CD14-positive monocyte (primary cell): ENCODE data around the gene VTN. TPM values are rescaled to one million over a fixed set of nuclear protein-coding genes. Genes with fewer than 3 reads are reported as not detected.

ENCODE experiments used
- DNase-seq, 3 donors: peaks; one replicate each; pipeline ENCODE4 v3.0.0-alpha.2; 2011 to 2022
- H2AFZ ChIP-seq: 2 replicates; pipeline ENCODE4 v1.6.0; 2012; ENCODE audit warnings: mild to moderate bottlenecking, low read depth, low read length, inconsistent platforms; ENCODE audit not compliant: insufficient read depth, poor library complexity, severe bottlenecking
- H3K27ac ChIP-seq, 2 donors: 1 replicate in 1 of 2; 2 replicates in 1 of 2; pipeline ENCODE4 v1.5.1; 2012 to 2013; ENCODE audit warnings: low read length in 2 of 2, control low read depth in 1 of 2, inconsistent platforms in 1 of 2, low read depth in 1 of 2, mild to moderate bottlenecking in 1 of 2
- H3K27me3 ChIP-seq, 2 donors: one replicate each; pipeline versions ENCODE4 v1.6.0 to v1.6.1; 2011 to 2013; ENCODE audit warnings: low read length in 2 of 2; ENCODE audit not compliant: control insufficient read depth in 2 of 2, insufficient read depth in 2 of 2
- H3K36me3 ChIP-seq, 2 donors: replicated peaks in 1 of 2; 1 replicate in 1 of 2; 2 replicates in 1 of 2; pipeline versions ENCODE4 v1.5.1 to v1.6.1; 2012 to 2013; ENCODE audit warnings: low read length in 2 of 2, control low read depth in 1 of 2, inconsistent platforms in 1 of 2, mild to moderate bottlenecking in 1 of 2; ENCODE audit not compliant: insufficient read depth in 2 of 2, control insufficient read depth in 1 of 2
- H3K4me1 ChIP-seq, 2 donors: 1 replicate in 1 of 2; 2 replicates in 1 of 2; pipeline versions ENCODE4 v1.5.1 to v1.6.1; 2012 to 2013; ENCODE audit warnings: low read length in 2 of 2, control low read depth in 1 of 2, inconsistent platforms in 1 of 2, mild to moderate bottlenecking in 1 of 2, moderate library complexity in 1 of 2; ENCODE audit not compliant: insufficient read depth in 2 of 2, control insufficient read depth in 1 of 2
- H3K4me2 ChIP-seq: replicated peaks from 2 replicates; pipeline ENCODE3; 2012; ENCODE audit warnings: low read length, moderate library complexity, mild to moderate bottlenecking; ENCODE audit not compliant: poor library complexity, severe bottlenecking; ENCODE audit errors: extremely low read depth
- H3K4me3 ChIP-seq, 3 experiments: fragments of 200-600 bp in 1 of 3; sonication (generic) in 1 of 3; replicated peaks in 1 of 3; 1 replicate in 2 of 3; 2 replicates in 1 of 3; pipeline ENCODE4 v1.5.1; 2011 to 2013; ENCODE audit warnings: low read length in 3 of 3, mild to moderate bottlenecking in 3 of 3, control low read depth in 2 of 3, low read depth in 2 of 3, inconsistent platforms in 1 of 3, moderate library complexity in 1 of 3
- H3K79me2 ChIP-seq: 2 replicates; pipeline ENCODE4 v1.6.0; 2012; ENCODE audit warnings: mild to moderate bottlenecking, control low read depth, inconsistent platforms, low read length, moderate library complexity; ENCODE audit not compliant: insufficient read depth
- H3K9ac ChIP-seq: 2 replicates; pipeline ENCODE4 v1.6.0; 2017; ENCODE audit warnings: low read length, mild to moderate bottlenecking; ENCODE audit not compliant: insufficient read depth, poor library complexity, severe bottlenecking
- H3K9me3 ChIP-seq, 2 donors: replicated peaks in 1 of 2; 1 replicate in 1 of 2; 2 replicates in 1 of 2; pipeline versions ENCODE4 v1.5.1 to v1.6.1; 2012 to 2013; ENCODE audit warnings: low read length in 2 of 2, control low read depth in 1 of 2; ENCODE audit not compliant: control insufficient read depth in 1 of 2, insufficient read depth in 1 of 2
- H4K20me1 ChIP-seq: 2 replicates; pipeline ENCODE4 v1.6.0; 2012; ENCODE audit warnings: mild to moderate bottlenecking, low read length, control low read depth, moderate library complexity; ENCODE audit not compliant: insufficient read depth
- H3K27ac Mint-ChIP-seq, 7 donors: one replicate each; pipeline ENCODE4 v1.8.0; 2020; ENCODE audit warnings: mild to moderate bottlenecking in 7 of 7, mixed read lengths in 7 of 7, moderate library complexity in 6 of 7, inconsistent platforms in 2 of 7
- H3K27me3 Mint-ChIP-seq, 3 donors: one replicate each; pipeline ENCODE4 v1.8.0; 2021 to 2022; ENCODE audit warnings: low read depth in 3 of 3, mild to moderate bottlenecking in 3 of 3, mixed read lengths in 3 of 3, moderate library complexity in 3 of 3, inconsistent platforms in 1 of 3
- H3K36me3 Mint-ChIP-seq, 2 donors: one replicate each; pipeline ENCODE4 v1.8.0; 2020; ENCODE audit warnings: mixed read lengths in 2 of 2, inconsistent platforms in 1 of 2, mild to moderate bottlenecking in 1 of 2
- H3K4me1 Mint-ChIP-seq: one replicate; pipeline ENCODE4 v1.8.0; 2020; ENCODE audit warnings: mild to moderate bottlenecking, mixed read lengths
- H3K4me3 Mint-ChIP-seq, 2 donors: one replicate each; pipeline ENCODE4 v1.8.0; 2020; ENCODE audit warnings: mild to moderate bottlenecking in 2 of 2, mixed read lengths in 2 of 2, moderate library complexity in 1 of 2
- H3K9me3 Mint-ChIP-seq, 7 donors: one replicate each; pipeline ENCODE4 v1.8.0; 2020 to 2022; ENCODE audit warnings: mixed read lengths in 7 of 7, mild to moderate bottlenecking in 6 of 7, moderate library complexity in 6 of 7, inconsistent platforms in 2 of 7
- WGBS: methylation state at CpG from one replicate; pipeline ENCODE4 v1.1.5; 2013; ENCODE audit warnings: missing lambda C conversion rate; ENCODE audit not compliant: insufficient coverage; 5-methylcytosine and 5-hydroxymethylcytosine counted together
- intact Hi-C, 2 donors: fragments of 100-400 bp; cut with micrococcal nuclease; formaldehyde crosslinking; loops; one replicate each; pipeline versions ENCODE4 v1.15.0 to v1.15.1; 2023
- polyA plus RNA-seq, 3 donors: library from polyadenylated mRNA; depleted of rRNA in 1 of 3; unstranded in 2 of 3; stranded (reverse) in 1 of 3; fragments of 300-500 nt in 2 of 3; fragments of >200 nt in 1 of 3; fragmentation: Illumina TruSeq in 2 of 3; gene quantifications; 1 replicate in 2 of 3; 2 replicates in 1 of 3; pipeline ENCODE4 v1.2.3, GENCODE V29; 2012 to 2021
- TF ChIP-seq, protein P1 (sequence below): fragments of 200-600 bp; IDR thresholded peaks from one replicate; pipeline ENCODE4 v1.8.0; 2022; ENCODE audit warnings: antibody characterized with exemption, mild to moderate bottlenecking

VTN gene
- polyA plus RNA-seq, 3 donors = not detected

DNA sequence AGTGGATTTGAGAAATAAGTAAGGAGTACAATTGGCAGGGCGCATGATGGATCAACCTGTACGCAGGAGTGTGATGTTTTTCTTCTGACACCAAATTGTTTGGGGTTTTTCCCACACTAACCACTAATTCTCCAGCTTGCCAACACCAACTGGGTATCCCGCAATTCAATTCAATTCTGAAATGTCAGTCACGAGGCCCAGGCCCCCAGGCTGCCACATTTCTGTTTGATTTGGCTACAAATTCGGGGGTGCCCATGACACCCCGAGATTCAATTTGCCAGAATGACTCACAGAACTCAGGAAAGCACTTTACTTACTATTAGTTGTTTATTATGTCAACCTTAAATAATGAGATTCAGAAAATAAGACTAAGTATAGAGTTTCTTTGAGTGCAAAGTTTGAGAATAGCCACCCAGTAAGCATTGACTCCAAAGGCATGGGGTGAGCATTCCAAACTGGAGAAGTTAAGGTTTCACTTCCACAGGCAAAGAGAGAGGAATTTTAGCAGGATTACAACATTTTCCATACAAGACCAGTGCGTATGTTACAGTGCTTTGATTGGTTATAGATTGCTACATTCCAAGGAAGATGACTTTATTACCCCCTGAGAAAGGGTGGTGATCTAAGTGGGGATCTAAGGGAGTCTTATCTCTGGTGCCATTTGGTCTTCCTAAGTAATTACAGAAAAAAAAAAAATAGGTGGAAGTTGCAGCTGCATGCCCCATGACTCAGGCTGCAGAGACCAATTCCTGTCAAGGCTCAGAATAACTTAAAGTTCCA is 24.4 kb upstream of the VTN start:
- 100% methylated on average over 1 of the region's 7 CpGs for WGBS
- no peak overlapping the region for H3K4me2 ChIP-seq
- peaks cover 19 to 81% of the 10 kb centered on the region in 2 donors for H3K36me3 ChIP-seq
- intact Hi-C loops = no loop called here
- Mint-ChIP-seq H3K4me1 (peaks cover 7% of the 10 kb centered on the region), H3K27me3 (peaks cover 0 to 5% (median 2%) of the 10 kb centered on the region in 3 donors), H3K4me3 (no peak overlapping the region), H3K36me3 (peaks cover 52 to 62% of the 10 kb centered on the region in 2 donors), H3K27ac (no peak overlapping the region), H3K9me3 (no peaks in the 10 kb centered on the region)
- no peaks in the 10 kb centered on the region for H3K9me3 ChIP-seq
- no peaks in the 10 kb centered on the region for H3K27me3 ChIP-seq
- no peak overlapping the region for H3K4me3 ChIP-seq
- H3K79me2 ChIP-seq = no peaks in the 10 kb centered on the region
- H3K27ac ChIP-seq = no peak overlapping the region
- H3K4me1 ChIP-seq = no peaks in the 10 kb centered on the region
- TF ChIP-seq, protein P1, sequence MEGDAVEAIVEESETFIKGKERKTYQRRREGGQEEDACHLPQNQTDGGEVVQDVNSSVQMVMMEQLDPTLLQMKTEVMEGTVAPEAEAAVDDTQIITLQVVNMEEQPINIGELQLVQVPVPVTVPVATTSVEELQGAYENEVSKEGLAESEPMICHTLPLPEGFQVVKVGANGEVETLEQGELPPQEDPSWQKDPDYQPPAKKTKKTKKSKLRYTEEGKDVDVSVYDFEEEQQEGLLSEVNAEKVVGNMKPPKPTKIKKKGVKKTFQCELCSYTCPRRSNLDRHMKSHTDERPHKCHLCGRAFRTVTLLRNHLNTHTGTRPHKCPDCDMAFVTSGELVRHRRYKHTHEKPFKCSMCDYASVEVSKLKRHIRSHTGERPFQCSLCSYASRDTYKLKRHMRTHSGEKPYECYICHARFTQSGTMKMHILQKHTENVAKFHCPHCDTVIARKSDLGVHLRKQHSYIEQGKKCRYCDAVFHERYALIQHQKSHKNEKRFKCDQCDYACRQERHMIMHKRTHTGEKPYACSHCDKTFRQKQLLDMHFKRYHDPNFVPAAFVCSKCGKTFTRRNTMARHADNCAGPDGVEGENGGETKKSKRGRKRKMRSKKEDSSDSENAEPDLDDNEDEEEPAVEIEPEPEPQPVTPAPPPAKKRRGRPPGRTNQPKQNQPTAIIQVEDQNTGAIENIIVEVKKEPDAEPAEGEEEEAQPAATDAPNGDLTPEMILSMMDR = no peak
- H3K9ac ChIP-seq = no peak overlapping the region
- no peaks in the 10 kb centered on the region for H4K20me1 ChIP-seq
- no peak overlapping the region for H2AFZ ChIP-seq
- no peak for DNase-seq

- H3K9ac ChIP-seq = no peak overlapping the region
- no peak overlapping the region for H3K4me3 ChIP-seq
- no peak overlapping the region for H3K4me2 ChIP-seq
- no peaks in the 10 kb centered on the region for H3K9me3 ChIP-seq
- peaks cover 17 to 70% of the 10 kb centered on the region in 2 donors for H3K36me3 ChIP-seq
- H3K27ac Mint-ChIP-seq = no peak overlapping the region
- no peak overlapping the region for H3K4me3 Mint-ChIP-seq
- TF ChIP-seq, protein P1 = no peak
- no peaks in the 10 kb centered on the region for H3K9me3 Mint-ChIP-seq
- intact Hi-C loops = no loop called here
- H3K36me3 Mint-ChIP-seq = peaks cover 47 to 55% of the 10 kb centered on the region in 2 donors
- no peak overlapping the region for H3K27ac ChIP-seq
- no peaks in the 10 kb centered on the region for H3K27me3 ChIP-seq
- H2AFZ ChIP-seq = no peak overlapping the region
- H3K79me2 ChIP-seq = no peaks in the 10 kb centered on the region
- no peaks in the 10 kb centered on the region for H3K4me1 ChIP-seq
- DNase-seq = no peak
- no peaks in the 10 kb centered on the region for H4K20me1 ChIP-seq
- peaks cover 0 to 3% (median 2%) of the 10 kb centered on the region in 3 donors for H3K27me3 Mint-ChIP-seq
- peaks cover 4% of the 10 kb centered on the region for H3K4me1 Mint-ChIP-seq
- WGBS = no CpG with 5 or more reads among the region's 10 CpGs
These were observed 22.4 kb upstream of the VTN start for GRCh38 chr17:28392491-28392890.
